SH-SY5Y (cell line): ENCODE results near the gene CERT1.

Source experiments
- GATA2 ChIP-seq: IDR thresholded peaks from 2 replicates; pipeline ENCODE4 v1.6.1; 2011; ENCODE audit warnings: mild to moderate bottlenecking, low read depth, low read length
- GATA3 ChIP-seq: IDR thresholded peaks from 2 replicates; pipeline ENCODE4 v1.6.1; 2011; ENCODE audit warnings: low read depth, mild to moderate bottlenecking, low read length, moderate library complexity

GRCh38 chr5:75538211-75538610, 26.8 kb upstream of the CERT1 start:
- TF ChIP-seq GATA2 (no peak), GATA3 (no peak)
